Measurements from ENCODE around the gene USP20. TPM values are rescaled to one million over a fixed set of nuclear protein-coding genes. Genes with fewer than 3 reads are reported as not detected.
A peak's percentile ranks its signal among the peaks of the same experiment; 100 is the strongest.

Gene USP20
- total RNA-seq, 2 experiments from 2014 or later = 37.6 to 48.5 TPM

DNA sequence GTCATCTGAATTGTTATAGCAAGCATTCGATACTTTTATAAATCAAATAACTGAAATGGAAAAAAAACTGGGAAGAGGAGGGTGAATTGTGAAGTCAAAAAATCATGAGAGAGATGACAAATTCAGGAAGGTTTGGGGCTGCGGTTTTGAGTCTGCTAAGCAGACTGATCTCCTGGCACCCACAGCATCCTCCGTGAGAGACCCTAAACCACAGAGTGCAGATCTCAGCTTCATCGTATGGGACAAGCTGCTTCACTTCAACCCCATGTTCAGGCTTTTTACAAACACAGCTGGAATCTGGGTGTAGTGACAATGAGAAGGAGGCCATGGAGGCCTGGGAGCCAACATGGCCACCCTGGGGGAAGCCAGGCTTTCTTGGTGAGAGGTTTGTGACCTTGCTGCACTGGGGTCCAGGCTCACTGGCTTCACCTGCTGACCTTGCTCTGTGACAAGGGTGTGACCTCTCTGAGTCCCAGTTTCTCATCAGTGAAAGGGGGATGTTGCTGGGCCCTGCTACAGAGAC, 19.4 kb downstream of the USP20 start:
- Mint-ChIP-seq H3K36me3 (ENCODE audit: low read depth) (peaks cover 55% of the 10 kb centered on the region), H3K4me3 (no peak overlapping the region), H3K27ac (peak overlapping the region; percentile 82), H3K9me3 (ENCODE audit: low read depth) (no peaks in the 10 kb centered on the region), H3K4me1 (peaks cover 50% of the 10 kb centered on the region), H3K27me3 (no peaks in the 10 kb centered on the region)
- intact Hi-C loops (cut with DNase I, micrococcal nuclease) = loop anchor here in 1 of 2 experiments (1.0 kb wide), 1 partner anchor 14 kb away; no protein-coding TSS in a partner anchor
- ChIA-PET CTCF (interaction anchor here (0.9 kb wide), 1 partner anchor 10 kb away, joined by 4 read pairs; no protein-coding TSS in a partner anchor), POLR2A (no interaction called here)
- ATAC-seq = no peak
- no peak for DNase-seq

DNA sequence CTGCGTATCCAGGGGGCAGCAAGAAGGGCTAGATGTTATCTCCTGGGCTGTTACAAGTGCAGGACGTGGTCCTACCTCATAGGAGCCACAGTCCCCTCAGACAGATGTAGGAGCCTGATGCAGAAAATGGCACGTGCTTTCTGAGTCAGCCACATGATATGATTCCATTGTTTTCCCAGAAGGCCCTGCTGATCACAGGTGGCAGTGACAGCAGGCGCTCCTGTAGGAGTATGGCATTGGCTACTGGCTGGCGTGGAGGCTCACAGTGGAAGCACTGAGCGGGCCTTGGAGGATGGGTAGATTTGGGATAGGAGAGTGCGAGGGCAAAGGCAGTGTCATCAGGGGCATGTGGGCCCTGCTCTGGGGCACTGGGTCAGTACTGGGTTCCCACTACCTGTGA, 21.9 kb downstream of the USP20 start:
- H3K9me3 Mint-ChIP-seq (ENCODE audit: low read depth) = no peaks in the 10 kb centered on the region
- peaks cover 62% of the 10 kb centered on the region for H3K4me1 Mint-ChIP-seq
- ATAC-seq (no peak), DNase-seq (no peak)
- H3K27ac Mint-ChIP-seq = peak overlapping the region; percentile 55
- no peak overlapping the region for H3K4me3 Mint-ChIP-seq
- no peaks in the 10 kb centered on the region for H3K27me3 Mint-ChIP-seq
- H3K36me3 Mint-ChIP-seq (ENCODE audit: low read depth) = peaks cover 55% of the 10 kb centered on the region
- CTCF ChIA-PET = no interaction called here
- intact Hi-C loops (cut with DNase I, micrococcal nuclease) = no loop called here
- POLR2A ChIA-PET = no interaction called here

DNA sequence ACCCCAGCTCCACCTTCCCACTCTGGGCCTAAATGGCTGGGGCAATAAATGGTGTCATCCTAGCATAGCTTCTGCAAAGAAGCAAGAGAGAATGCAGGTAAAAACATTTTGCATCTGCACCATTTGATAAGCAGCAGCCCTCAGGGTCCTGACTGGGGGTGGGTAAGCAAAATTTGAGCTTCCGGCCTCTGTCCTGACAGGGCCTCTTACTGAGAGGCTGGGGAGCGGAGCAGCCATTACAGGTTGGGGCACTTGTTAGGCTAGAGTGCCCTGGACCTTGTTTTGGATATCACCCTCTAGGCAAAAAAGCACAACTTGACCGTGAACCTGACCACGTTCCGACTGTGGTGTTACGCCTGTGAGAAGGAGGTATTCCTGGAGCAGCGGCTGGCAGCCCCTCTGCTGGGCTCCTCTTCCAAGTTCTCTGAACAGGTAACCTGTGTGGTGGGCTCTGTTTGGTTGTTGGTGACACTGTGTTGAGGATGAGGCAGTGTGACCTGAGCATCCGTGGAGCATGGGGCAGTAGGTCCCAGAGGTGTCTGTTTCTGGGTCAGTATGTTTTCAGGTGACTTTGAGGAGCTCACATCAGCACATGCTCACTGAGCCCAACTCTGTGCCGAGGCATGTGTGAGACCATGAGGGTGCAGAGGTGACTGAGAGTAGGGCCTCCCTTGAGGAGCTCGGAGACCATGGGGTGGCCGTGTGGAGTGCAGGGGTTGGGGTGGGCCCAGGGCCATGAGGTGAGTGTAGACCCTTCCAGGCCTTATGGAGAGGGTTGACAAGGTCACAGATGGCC, 23.1 kb downstream of the USP20 start:
- no peak for ATAC-seq
- intact Hi-C loops (cut with DNase I, micrococcal nuclease) = no loop called here
- Mint-ChIP-seq H3K36me3 (ENCODE audit: low read depth) (peaks cover 54% of the 10 kb centered on the region), H3K27me3 (no peaks in the 10 kb centered on the region), H3K4me3 (no peak overlapping the region), H3K9me3 (ENCODE audit: low read depth) (no peaks in the 10 kb centered on the region), H3K27ac (peak overlapping the region; percentile 42), H3K4me1 (peaks cover 67% of the 10 kb centered on the region)
- no peak for DNase-seq
- ChIA-PET CTCF (interaction anchor here (0.7 to 1.1 kb wide), 2 partner anchors 30 to 197 kb away, joined by 4 to 5 read pairs; no protein-coding TSS in a partner anchor), POLR2A (interaction anchor here (0.6 kb wide), 1 partner anchor 91 kb away, joined by 3 read pairs; no protein-coding TSS in a partner anchor)

DNA sequence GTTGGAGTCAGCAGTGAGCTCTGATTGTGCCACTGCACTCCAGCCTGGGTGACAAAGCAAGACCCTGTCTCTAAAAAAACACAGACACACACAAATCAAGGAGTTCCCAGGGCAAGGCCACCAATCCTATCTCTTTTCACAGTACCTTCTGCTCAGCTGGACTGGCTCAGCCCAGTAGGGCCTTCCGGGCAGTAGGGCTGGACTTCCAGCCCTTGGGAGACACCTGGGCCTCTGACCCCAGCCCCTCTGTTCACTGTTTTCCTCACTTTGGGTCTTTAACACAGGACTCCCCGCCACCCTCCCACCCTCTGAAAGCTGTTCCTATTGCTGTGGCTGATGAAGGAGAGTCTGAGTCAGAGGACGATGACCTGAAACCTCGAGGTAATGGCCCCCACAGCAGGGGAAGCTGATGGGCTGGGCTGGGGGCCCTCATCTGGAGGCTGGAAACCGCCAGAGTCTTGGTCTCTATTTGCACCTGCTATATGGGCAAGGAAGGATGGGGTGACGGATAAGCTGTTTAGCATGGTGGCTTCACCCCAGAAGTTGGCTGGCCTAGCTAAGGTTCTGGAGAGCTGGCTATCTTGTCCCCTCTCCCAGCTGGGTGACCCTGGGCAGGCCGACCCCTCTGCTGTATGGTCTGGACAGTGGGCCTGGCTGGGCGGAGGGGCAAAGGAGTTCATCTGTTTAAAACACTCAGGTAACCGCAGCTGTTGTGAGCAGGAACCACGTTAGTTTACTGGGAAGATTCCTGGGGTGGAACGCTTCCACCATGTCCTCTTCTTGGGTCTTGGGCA, 25.6 kb downstream of the USP20 start:
- H3K4me3 Mint-ChIP-seq = no peak overlapping the region
- H3K36me3 Mint-ChIP-seq (ENCODE audit: low read depth) = peaks cover 45% of the 10 kb centered on the region

DNA sequence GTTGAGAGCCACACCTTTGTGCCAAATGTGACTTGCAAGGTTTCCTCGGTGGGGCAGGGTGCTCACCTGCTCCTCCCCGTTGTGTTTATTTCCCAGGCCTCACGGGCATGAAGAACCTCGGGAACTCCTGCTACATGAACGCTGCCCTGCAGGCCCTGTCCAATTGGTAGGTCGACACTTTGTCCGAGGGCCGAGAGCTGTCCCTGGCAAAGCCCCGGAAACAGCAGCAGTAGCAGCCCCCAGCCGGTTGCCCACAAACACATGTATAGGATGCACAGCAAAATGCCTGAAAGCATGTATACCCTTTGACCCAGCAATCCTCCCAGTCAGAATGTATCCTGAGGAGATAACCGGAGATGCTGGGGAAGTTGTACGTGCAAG, 26.2 kb downstream of the USP20 start:
- ATAC-seq (no peak), DNase-seq (no peak)
- POLR2A ChIA-PET = interaction anchor here (1.0 kb wide), 1 partner anchor 22 kb away, joined by 4 read pairs; no protein-coding TSS in a partner anchor
- H3K9me3 Mint-ChIP-seq (ENCODE audit: low read depth) = no peaks in the 10 kb centered on the region
- H3K27me3 Mint-ChIP-seq = no peaks in the 10 kb centered on the region
- no peak overlapping the region for H3K4me3 Mint-ChIP-seq
- CTCF ChIA-PET = interaction anchor here (1.0 to 3.0 kb wide), 3 partner anchors 13 to 25 kb away, joined by 3 to 12 read pairs (median 4); no protein-coding TSS in a partner anchor
- H3K36me3 Mint-ChIP-seq (ENCODE audit: low read depth) = peaks cover 45% of the 10 kb centered on the region
- H3K27ac Mint-ChIP-seq = peak overlapping the region; percentile 90
- H3K4me1 Mint-ChIP-seq = peaks cover 66% of the 10 kb centered on the region
- intact Hi-C loops (cut with DNase I, micrococcal nuclease) = no loop called here

More for the DNA sequence above, 25.6 kb downstream of the USP20 start:
- ChIA-PET CTCF (interaction anchor here (0.6 to 3.0 kb wide), 4 partner anchors 12 to 135 kb away, joined by 3 to 12 read pairs (median 4); no protein-coding TSS in a partner anchor), POLR2A (interaction anchor here (0.6 to 1.0 kb wide), 2 partner anchors 10 to 22 kb away, joined by 3 to 4 read pairs; no protein-coding TSS in a partner anchor)
- Mint-ChIP-seq H3K27me3 (no peaks in the 10 kb centered on the region), H3K9me3 (ENCODE audit: low read depth) (no peaks in the 10 kb centered on the region), H3K4me1 (peaks cover 64% of the 10 kb centered on the region), H3K27ac (peak overlapping the region; percentile 90)
- peak; percentile 71 for DNase-seq
- peak; percentile 60 for ATAC-seq
- intact Hi-C loops (cut with DNase I, micrococcal nuclease) = no loop called here

DNA sequence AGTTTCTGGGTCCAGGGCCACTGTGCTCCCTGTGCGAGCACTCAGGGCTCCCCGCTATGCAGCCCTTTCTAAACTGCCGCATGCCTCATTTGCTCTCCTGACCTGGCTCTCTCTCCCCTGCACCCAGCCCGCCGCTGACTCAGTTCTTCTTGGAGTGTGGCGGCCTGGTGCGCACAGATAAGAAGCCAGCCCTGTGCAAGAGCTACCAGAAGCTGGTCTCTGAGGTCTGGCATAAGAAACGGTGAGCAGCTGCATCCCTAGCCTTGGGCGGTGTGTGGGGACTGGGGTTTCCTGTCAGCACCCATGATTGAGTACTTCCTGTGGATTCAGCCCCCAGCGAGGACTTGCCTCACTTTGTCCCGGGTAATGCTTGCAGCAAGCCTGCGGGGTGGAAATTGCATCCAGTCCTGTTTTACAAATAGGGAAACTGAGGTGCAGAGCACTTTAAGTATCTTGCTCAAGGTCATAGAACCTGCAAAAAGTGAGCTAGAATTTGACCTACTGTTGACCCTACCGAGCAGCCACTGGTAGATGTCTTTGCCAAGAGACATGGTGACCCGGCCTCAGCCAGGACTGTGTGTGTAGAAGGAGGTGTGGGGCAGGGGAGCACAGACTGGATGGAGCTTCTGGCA, 27.9 kb downstream of the USP20 start:
- Mint-ChIP-seq H3K9me3 (ENCODE audit: low read depth) (no peaks in the 10 kb centered on the region), H3K36me3 (ENCODE audit: low read depth) (peaks cover 43% of the 10 kb centered on the region), H3K27me3 (no peaks in the 10 kb centered on the region), H3K4me3 (peak overlapping the region; percentile 32), H3K4me1 (peaks cover 75% of the 10 kb centered on the region), H3K27ac (peak overlapping the region; percentile 87)
- ChIA-PET CTCF (interaction anchor here (0.6 to 3.0 kb wide), 2 partner anchors 23 to 79 kb away, joined by 4 to 12 read pairs; no protein-coding TSS in a partner anchor), POLR2A (interaction anchor here (0.7 to 1.5 kb wide), 4 partner anchors 25 to 136 kb away, joined by 3 to 5 read pairs (median 3); no protein-coding TSS in a partner anchor)
- intact Hi-C loops (cut with DNase I, micrococcal nuclease) = loop anchor here in 1 of 2 experiments (1.0 kb wide), 1 partner anchor 28 kb away; the partner anchor contains the start of genes C9orf78 and USP20
- DNase-seq (peak; percentile 83), ATAC-seq (peak; percentile 70)

DNA sequence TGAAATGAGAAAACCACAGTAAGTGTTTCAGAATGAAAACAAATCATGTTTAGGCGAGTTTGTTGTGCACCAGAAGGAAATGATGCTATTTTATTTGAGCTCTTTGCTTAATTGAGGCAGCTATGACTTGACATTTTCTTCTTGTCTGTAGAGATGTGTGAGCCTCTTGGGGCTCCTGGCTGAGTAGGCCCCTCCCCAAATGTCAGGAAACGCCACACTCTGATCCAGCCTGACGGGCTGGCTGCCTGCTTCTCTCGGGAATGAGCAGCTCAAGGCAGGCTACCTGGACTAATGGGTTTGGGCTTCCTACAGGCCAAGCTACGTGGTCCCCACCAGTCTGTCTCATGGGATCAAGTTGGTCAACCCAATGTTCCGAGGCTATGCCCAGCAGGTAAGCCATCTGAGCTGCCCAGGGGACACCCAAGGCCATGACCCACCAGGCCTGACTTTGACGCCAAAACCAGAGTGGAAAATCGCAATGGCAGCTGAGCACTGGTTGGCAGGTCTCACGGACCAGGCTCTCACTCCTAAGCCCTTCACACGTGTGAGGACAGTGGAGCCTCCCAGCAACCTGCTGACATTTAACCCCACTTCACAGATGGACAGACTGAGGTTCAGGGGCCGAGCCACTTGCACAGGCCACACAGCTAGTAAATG, 29.9 kb downstream of the USP20 start:
- H3K4me3 Mint-ChIP-seq = no peak overlapping the region
- peak; percentile 20 for ATAC-seq
- peak overlapping the region; percentile 94 for H3K27ac Mint-ChIP-seq
- H3K9me3 Mint-ChIP-seq (ENCODE audit: low read depth) = no peaks in the 10 kb centered on the region
- intact Hi-C loops (cut with DNase I, micrococcal nuclease) = no loop called here
- no peak for DNase-seq
- peaks cover 38% of the 10 kb centered on the region for H3K36me3 Mint-ChIP-seq (ENCODE audit: low read depth)
- H3K27me3 Mint-ChIP-seq = no peaks in the 10 kb centered on the region
- ChIA-PET CTCF (interaction anchor here (0.5 to 1.2 kb wide), 4 partner anchors 10 to 210 kb away, joined by 3 to 5 read pairs (median 4); no protein-coding TSS in a partner anchor), POLR2A (interaction anchor here (0.6 to 1.6 kb wide), 5 partner anchors 24 to 57 kb away, joined by 3 to 5 read pairs (median 3); partner anchors contain the start of gene C9orf78)
- H3K4me1 Mint-ChIP-seq = peaks cover 90% of the 10 kb centered on the region

DNA sequence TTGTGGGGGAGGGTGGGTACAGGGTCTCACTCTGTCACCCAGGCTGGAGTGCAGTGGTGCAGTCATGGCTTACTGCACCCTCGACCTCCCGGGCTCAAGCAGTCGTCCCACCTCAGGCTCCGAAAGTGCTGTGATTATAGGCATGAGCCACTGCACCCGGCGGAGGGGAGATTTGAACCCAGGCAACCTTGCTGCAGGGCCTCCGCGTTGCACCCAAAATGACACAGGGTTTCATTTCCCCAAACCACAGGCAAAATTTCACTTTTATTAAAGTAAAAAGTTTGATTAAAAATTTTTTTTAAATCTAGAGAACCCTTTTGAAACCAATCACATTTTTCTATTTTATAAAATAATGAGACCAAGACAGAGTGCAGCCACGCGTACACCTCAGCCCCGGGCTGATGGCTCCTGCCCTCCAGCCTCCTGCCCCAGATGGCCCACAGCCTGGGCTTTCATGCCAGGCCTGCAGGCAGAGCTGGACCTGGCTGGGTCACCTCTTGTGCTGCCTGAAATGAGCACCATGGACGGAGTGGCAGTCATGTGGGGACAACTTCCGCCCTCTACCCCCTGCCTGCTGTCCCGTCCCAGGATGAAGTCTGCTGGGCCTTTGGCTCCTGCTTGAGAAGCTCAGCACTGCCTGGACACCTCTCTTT, 30.5 kb downstream of the USP20 start:
- DNase-seq = no peak
- H3K27me3 Mint-ChIP-seq = no peaks in the 10 kb centered on the region
- no peak for ATAC-seq
- no peaks in the 10 kb centered on the region for H3K9me3 Mint-ChIP-seq (ENCODE audit: low read depth)
- peak overlapping the region; percentile 94 for H3K27ac Mint-ChIP-seq
- POLR2A ChIA-PET = interaction anchor here (0.8 to 1.6 kb wide), 2 partner anchors 13 to 23 kb away, joined by 3 to 5 read pairs; no protein-coding TSS in a partner anchor
- H3K36me3 Mint-ChIP-seq (ENCODE audit: low read depth) = peaks cover 42% of the 10 kb centered on the region
- peak overlapping the region; percentile 29 for H3K4me3 Mint-ChIP-seq
- CTCF ChIA-PET = interaction anchor here (0.5 to 1.2 kb wide), 2 partner anchors 26 to 209 kb away, joined by 3 to 4 read pairs; no protein-coding TSS in a partner anchor
- H3K4me1 Mint-ChIP-seq = peaks cover 88% of the 10 kb centered on the region
- intact Hi-C loops (cut with DNase I, micrococcal nuclease) = loop anchor here in 1 of 2 experiments (2.0 kb wide), 1 partner anchor 19 kb away; no protein-coding TSS in a partner anchor

DNA sequence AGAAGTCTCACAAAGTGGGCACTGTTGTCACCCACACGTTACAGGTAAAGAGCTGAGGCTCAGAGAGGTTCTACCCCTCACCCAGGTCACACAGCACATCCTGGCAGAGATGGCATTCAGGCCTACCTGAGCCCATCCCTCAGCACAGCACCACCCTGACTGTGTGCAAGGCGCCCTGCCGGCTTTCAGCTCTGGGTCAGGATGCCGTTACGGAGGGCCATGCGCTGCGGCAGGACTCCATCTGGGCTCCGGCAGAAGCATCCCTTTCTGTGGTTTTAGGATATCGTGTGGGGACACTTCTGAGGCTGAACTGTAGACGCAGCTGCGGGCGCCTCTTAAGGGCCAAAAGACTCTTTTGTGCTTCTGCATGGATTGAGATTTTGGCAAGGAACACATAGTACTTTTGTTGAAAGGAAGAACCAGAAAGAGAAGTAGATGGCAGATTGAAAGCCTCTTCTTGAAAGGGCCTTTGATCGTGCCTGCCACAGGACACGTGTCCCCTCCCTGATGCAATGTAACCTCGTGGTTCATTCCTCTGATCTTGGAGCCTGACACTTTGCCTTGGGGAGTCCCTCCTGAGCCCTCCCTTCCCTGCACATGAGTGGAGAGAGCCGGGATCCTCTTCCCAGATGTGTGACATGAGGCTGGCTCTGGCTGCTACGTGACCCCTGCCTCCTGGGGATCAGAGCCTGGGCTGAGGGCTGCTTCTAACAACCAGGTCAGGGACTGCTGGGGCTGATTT, 31.3 kb downstream of the USP20 start:
- Mint-ChIP-seq H3K27ac (peak overlapping the region; percentile 94), H3K9me3 (ENCODE audit: low read depth) (no peaks in the 10 kb centered on the region), H3K4me1 (peaks cover 87% of the 10 kb centered on the region), H3K4me3 (peak overlapping the region; percentile 29), H3K36me3 (ENCODE audit: low read depth) (peaks cover 41% of the 10 kb centered on the region), H3K27me3 (no peaks in the 10 kb centered on the region)
- DNase-seq = peak; percentile 66
- ATAC-seq = peak; percentile 7
- ChIA-PET POLR2A (interaction anchor here (0.8 to 1.6 kb wide), 2 partner anchors 12 to 22 kb away, joined by 3 to 5 read pairs; no protein-coding TSS in a partner anchor), CTCF (interaction anchor here (0.6 to 1.2 kb wide), 2 partner anchors 25 to 74 kb away, joined by 3 to 4 read pairs; no protein-coding TSS in a partner anchor)
- intact Hi-C loops (cut with DNase I, micrococcal nuclease) = loop anchor here in 1 of 2 experiments (2.0 kb wide), 1 partner anchor 18 kb away; no protein-coding TSS in a partner anchor

Data from activated CD4-positive, alpha-beta T cell treated with anti-CD3 and anti-CD28 coated beads for 36 hours (primary cell).